Keratinocyte (primary cell): ENCODE results near the gene IL11RA. TPM values are rescaled to one million over a fixed set of nuclear protein-coding genes. Genes with fewer than 3 reads are reported as not detected.

Experiments used
- DNase-seq: peaks from one replicate; pipeline ENCODE4 v3.0.0-alpha.2; 2011; ENCODE audit warnings: low read depth, missing footprints, low spot score
- FAIRE-seq: peaks from 2 replicates; lab custom pipeline; 2011; peaks lifted over from hg19 to GRCh38; lab: Jason Lieb, UNC
- H2AFZ ChIP-seq: 2 replicates; pipeline ENCODE4 v1.6.0; 2012; ENCODE audit warnings: low read length, control low read depth, inconsistent platforms; ENCODE audit not compliant: control insufficient read depth
- H3K27ac ChIP-seq: 2 replicates; pipeline ENCODE4 v1.5.1; 2011; ENCODE audit warnings: low read length; ENCODE audit not compliant: control insufficient read depth, insufficient read depth
- H3K27me3 ChIP-seq: 3 replicates; pipeline ENCODE4 v1.6.0; 2011; ENCODE audit warnings: low read length; ENCODE audit not compliant: control insufficient read depth, insufficient read depth; ENCODE audit errors: extremely low read depth
- H3K36me3 ChIP-seq, 2 experiments: 2 replicates in 1 of 2; 3 replicates in 1 of 2; pipeline ENCODE4 v1.5.1; 2011; ENCODE audit warnings: low read length in 2 of 2, mild to moderate bottlenecking in 1 of 2; ENCODE audit not compliant: control insufficient read depth in 2 of 2, insufficient read depth in 2 of 2; ENCODE audit errors: extremely low read depth in 1 of 2
- H3K4me1 ChIP-seq: 3 replicates; pipeline ENCODE4 v1.5.1; 2011; ENCODE audit warnings: low read length; ENCODE audit not compliant: control insufficient read depth, insufficient read depth; ENCODE audit errors: extremely low read depth
- H3K4me2 ChIP-seq: 3 replicates; pipeline ENCODE4 v1.6.0; 2011; ENCODE audit warnings: low read depth, low read length; ENCODE audit not compliant: control insufficient read depth, insufficient read depth; ENCODE audit errors: extremely low read depth
- H3K4me3 ChIP-seq, 3 experiments: fragments of 200-600 bp in 1 of 3; sonication (generic) in 1 of 3; 2 replicates in 2 of 3; 3 replicates in 1 of 3; pipeline ENCODE4 v1.5.1; 2011 to 2016; ENCODE audit warnings: low read length in 3 of 3, mild to moderate bottlenecking in 3 of 3, control low read depth in 2 of 3, inconsistent platforms in 1 of 3, low read depth in 1 of 3, mixed read lengths in 1 of 3, mixed run types in 1 of 3, moderate library complexity in 1 of 3; ENCODE audit not compliant: control insufficient read depth in 2 of 3, insufficient read depth in 2 of 3; ENCODE audit errors: extremely low read depth in 1 of 3
- H3K79me2 ChIP-seq: 2 replicates; pipeline ENCODE4 v1.6.0; 2012; ENCODE audit warnings: low read length; ENCODE audit not compliant: control insufficient read depth, insufficient read depth
- H3K9ac ChIP-seq: 3 replicates; pipeline ENCODE4 v1.6.0; 2011; ENCODE audit warnings: low read length; ENCODE audit not compliant: control insufficient read depth, insufficient read depth; ENCODE audit errors: extremely low read depth
- H3K9me1 ChIP-seq: 3 replicates; pipeline ENCODE4 v1.6.0; 2011; ENCODE audit warnings: low read length; ENCODE audit not compliant: control insufficient read depth, insufficient read depth; ENCODE audit errors: extremely low read depth
- H3K9me3 ChIP-seq: 2 replicates; pipeline ENCODE4 v1.5.1; 2012; ENCODE audit warnings: low read depth, low read length; ENCODE audit not compliant: control insufficient read depth
- H4K20me1 ChIP-seq: 3 replicates; pipeline ENCODE4 v1.6.0; 2011; ENCODE audit warnings: low read length; ENCODE audit not compliant: control insufficient read depth, insufficient read depth; ENCODE audit errors: extremely low read depth
- EZH2 ChIP-seq: IDR thresholded peaks from one replicate; pipeline ENCODE4 v1.6.1; 2012; ENCODE audit warnings: inconsistent platforms, mild to moderate bottlenecking, low read length, moderate library complexity
- dilution Hi-C: fragments of 300-500 bp; cut with MboI; formaldehyde crosslinking; loops from one replicate; pipeline ENCODE4 v1.7.0; 2020; ENCODE audit warnings: low sequenced_read_pairs; ENCODE audit not compliant: extremely low pct_ligation_motif_present
- polyA plus RNA-seq, 5 experiments: library from polyadenylated mRNA; depleted of rRNA in 3 of 5; stranded (reverse) in 3 of 5; stranded (forward) in 1 of 5; unstranded in 1 of 5; fragments of >200 nt; gene quantifications; 1 replicate in 1 of 5; 2 replicates in 3 of 5; 3 replicates in 1 of 5; pipeline versions ENCODE4 v1.2.1 to v1.2.3, GENCODE V29; 2011 to 2012; ENCODE audit warnings: missing spikeins in 2 of 5, low read depth in 1 of 5, low replicate concordance in 1 of 5
- TF ChIP-seq, protein P1 (sequence below), 3 experiments: IDR thresholded peaks in 1 of 3; conservative IDR thresholded peaks in 1 of 3; optimal IDR thresholded peaks in 1 of 3; 2 replicates in 2 of 3; 3 replicates in 1 of 3; pipeline versions ENCODE3 to v1.5.1; 2011; ENCODE audit warnings: low read length in 3 of 3, mild to moderate bottlenecking in 3 of 3, moderate library complexity in 2 of 3, control low read depth in 1 of 3, inconsistent platforms in 1 of 3; ENCODE audit not compliant: insufficient read depth in 2 of 3; ENCODE audit errors: extremely low read depth in 1 of 3

IL11RA gene
- polyA plus RNA-seq, 1 donor (not counting 4 experiments of a cell fraction or from before 2014, with no cell fraction given), result 3.1 TPM

- DNase-seq (no peak), FAIRE-seq (no peak)
- no peaks in the 10 kb centered on the region for H3K27me3 ChIP-seq
- H3K36me3 ChIP-seq, result peaks cover 11 to 12% of the 10 kb centered on the region in 2 experiments
- dilution Hi-C loops, result no loop called here
- H3K9ac ChIP-seq, result peak overlapping the region; percentile 87
- peak overlapping the region; percentile 85 to 95 (median 93) for H3K4me3 ChIP-seq
- H3K27ac ChIP-seq, result peak overlapping the region; percentile 63
- H3K9me3 ChIP-seq, result no peaks in the 10 kb centered on the region
- peak overlapping the region; percentile 29 for H2AFZ ChIP-seq
- H3K4me2 ChIP-seq, result peak overlapping the region; percentile 97
- H3K79me2 ChIP-seq, result peaks cover 25% of the 10 kb centered on the region
- H3K9me1 ChIP-seq, result no peaks in the 10 kb centered on the region
- H3K4me1 ChIP-seq, result peaks cover 25% of the 10 kb centered on the region
- TF ChIP-seq, protein P1, sequence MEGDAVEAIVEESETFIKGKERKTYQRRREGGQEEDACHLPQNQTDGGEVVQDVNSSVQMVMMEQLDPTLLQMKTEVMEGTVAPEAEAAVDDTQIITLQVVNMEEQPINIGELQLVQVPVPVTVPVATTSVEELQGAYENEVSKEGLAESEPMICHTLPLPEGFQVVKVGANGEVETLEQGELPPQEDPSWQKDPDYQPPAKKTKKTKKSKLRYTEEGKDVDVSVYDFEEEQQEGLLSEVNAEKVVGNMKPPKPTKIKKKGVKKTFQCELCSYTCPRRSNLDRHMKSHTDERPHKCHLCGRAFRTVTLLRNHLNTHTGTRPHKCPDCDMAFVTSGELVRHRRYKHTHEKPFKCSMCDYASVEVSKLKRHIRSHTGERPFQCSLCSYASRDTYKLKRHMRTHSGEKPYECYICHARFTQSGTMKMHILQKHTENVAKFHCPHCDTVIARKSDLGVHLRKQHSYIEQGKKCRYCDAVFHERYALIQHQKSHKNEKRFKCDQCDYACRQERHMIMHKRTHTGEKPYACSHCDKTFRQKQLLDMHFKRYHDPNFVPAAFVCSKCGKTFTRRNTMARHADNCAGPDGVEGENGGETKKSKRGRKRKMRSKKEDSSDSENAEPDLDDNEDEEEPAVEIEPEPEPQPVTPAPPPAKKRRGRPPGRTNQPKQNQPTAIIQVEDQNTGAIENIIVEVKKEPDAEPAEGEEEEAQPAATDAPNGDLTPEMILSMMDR (optimal IDR thresholded peaks at IDR 0.05 in 1 of 3, IDR thresholded peaks at IDR 0.05 in 1 of 3, conservative IDR thresholded peaks at IDR 0.05 in 1 of 3; ENCODE audit: extremely low read depth in 1 of 3, insufficient read depth in 2 of 3, low read length in 3 of 3), result no peak
- no peak for TF ChIP-seq EZH2
- peaks cover 2% of the 10 kb centered on the region for H4K20me1 ChIP-seq
Observed at GRCh38 chr9:34636791-34637355, 15.1 kb upstream of the IL11RA start.

DNA sequence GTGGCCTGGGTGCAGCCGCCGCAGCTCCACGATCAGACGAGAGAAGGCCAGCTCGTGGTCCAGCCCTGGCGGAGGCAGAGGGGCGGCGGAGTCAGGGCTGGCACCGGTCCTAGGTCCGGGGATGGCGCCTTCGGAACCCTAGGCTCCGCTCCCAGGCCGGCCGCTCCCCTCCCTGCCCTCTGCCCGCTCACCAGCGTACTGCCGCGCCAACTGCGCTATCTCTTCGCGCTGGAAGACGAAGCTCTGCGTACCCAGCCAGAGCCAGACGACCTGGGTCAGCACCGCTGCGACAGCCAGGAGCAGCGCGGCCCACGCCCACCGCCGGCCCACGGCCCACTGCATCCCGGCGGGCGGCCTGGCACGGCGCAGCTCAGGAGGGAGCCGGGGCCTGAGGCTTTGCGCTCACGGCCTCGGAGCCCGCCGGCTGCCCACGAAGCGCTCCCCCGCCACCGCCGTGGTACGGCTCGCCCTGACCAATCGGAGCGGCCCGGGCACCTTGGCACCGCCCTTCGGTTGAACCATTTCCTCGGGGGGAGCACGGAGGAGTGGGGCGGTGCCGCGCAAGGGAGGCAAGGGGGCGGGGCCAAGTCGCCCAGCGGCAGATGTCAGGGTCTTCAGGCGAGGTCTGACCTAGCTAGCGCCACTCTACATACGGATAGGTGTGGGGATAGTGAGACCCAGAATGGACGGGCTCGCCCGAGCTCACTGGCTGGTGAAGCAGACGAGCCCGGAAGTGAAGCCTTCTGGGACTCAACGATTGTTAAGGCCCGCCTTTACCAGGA is 14.4 kb upstream of the IL11RA start, which contains the start of gene SIGMAR1:
Gene SIGMAR1, minus strand, starts transcription at position 432 of the 782 bp plus-strand sequence. Its CDS starts 90 bp downstream, at position 342.
- H3K9ac ChIP-seq, result peak within 1 kb of the TSS; percentile 87
- H3K9me3 ChIP-seq, result no peaks in the 10 kb centered on the region
- H3K36me3 ChIP-seq, result peaks cover 11 to 12% of the 10 kb centered on the region in 2 experiments
- FAIRE-seq (no peak), DNase-seq (no peak)
- H3K9me1 ChIP-seq, result no peaks in the 10 kb centered on the region
- peak within 1 kb of the TSS; percentile 99 for H2AFZ ChIP-seq
- H3K27me3 ChIP-seq, result no peaks in the 10 kb centered on the region
- H3K27ac ChIP-seq, result peak within 1 kb of the TSS; percentile 63
- H3K4me3 ChIP-seq, result peak within 1 kb of the TSS; percentile 85 to 95 (median 93)
- TF ChIP-seq EZH2, result no peak
- TF ChIP-seq, protein P1 (optimal IDR thresholded peaks at IDR 0.05 in 1 of 3, IDR thresholded peaks at IDR 0.05 in 1 of 3, conservative IDR thresholded peaks at IDR 0.05 in 1 of 3; ENCODE audit: extremely low read depth in 1 of 3, insufficient read depth in 2 of 3, low read length in 3 of 3), result no peak
- H4K20me1 ChIP-seq, result peaks cover 2% of the 10 kb centered on the region
- peaks cover 25% of the 10 kb centered on the region for H3K79me2 ChIP-seq
- dilution Hi-C loops, result no loop called here
- H3K4me2 ChIP-seq, result peak within 1 kb of the TSS; percentile 97
- H3K4me1 ChIP-seq, result peaks cover 25% of the 10 kb centered on the region
